ENCODE results near the gene BET1L.
"Not testable (repeated sequence)": the region's sequence is repeated elsewhere in the genome, so short reads cannot be mapped to it uniquely, and the experiment has no call there.

Gene BET1L, protein sequence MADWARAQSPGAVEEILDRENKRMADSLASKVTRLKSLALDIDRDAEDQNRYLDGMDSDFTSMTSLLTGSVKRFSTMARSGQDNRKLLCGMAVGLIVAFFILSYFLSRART

GRCh38 chr11:207208-207862 is at the start of gene BET1L, which contains the start of gene RIC8A:
BET1L (minus strand) TSS chr11:207399; CDS start chr11:207321, 78 bp downstream.
RIC8A (plus strand) TSS chr11:207708; CDS start chr11:208855, 1,147 bp downstream.
- DNase-seq, result peak; percentile 99

- DNase-seq, result no peak
These were observed 48.6 kb upstream of the BET1L start for GRCh38 chr11:255816-256215.

GRCh38 chr11:255176-255575 is 48.0 kb upstream of the BET1L start:
- DNase-seq, result no peak

GRCh38 chr11:253886-254270 is 46.7 kb upstream of the BET1L start:
- DNase-seq, result no peak

DNA sequence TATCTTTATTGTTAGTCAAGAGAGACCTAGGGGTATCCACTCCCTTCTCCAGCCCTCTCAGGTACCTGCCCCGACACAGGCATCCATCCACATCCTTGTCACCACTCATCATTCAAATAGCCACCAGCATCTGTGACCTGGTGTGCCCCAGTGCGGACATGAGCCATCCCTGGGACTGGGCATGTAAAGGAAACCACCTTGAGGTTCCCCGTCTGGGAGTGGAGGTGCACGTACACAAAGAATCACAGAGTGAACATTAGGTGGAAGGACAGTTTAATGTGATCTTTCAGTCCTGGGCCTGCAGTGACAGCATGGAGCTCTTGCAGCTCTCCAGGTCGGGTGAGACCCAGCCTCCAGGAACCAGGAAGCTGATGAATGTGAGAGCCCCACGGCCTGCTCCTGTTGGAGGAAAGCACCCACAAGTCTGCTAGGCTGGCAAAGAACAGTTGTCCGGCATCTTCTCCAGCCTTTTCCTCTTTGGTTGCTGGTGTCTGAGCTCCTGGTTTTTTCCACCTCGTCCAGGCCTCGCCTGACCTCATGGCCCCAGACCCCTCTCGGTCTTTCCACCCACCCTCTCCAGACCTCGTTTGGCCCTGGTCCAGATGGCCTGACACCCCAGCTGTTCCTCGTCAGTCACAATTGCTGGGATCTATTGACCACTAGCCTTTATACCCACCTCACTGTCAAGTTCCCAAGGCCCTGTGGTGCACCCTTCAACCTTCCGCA is 46.1 kb upstream of the BET1L start:
- DNase-seq, result no peak

GRCh38 chr11:252666-253065 is 45.5 kb upstream of the BET1L start:
- no peak for DNase-seq

DNA sequence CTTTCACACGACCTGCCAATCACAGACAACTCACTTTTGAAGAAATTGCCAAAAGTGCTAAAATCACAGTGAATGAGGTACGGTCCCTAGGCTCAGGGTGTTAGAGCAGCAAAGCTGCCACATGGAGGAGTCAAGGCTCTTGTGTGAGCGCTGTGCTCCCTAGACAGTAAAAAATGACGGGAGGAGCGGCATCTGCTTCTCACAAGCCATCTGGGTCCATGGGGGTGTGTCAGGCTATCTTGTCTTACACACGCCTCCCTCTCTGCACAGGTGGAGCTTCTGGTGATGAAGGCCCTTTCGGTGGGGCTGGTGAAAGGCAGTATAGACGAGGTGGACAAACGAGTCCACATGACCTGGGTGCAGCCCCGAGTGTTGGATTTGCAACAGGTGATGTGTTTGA is 44.4 kb upstream of the BET1L start:
- peak; percentile 10 for DNase-seq

DNA sequence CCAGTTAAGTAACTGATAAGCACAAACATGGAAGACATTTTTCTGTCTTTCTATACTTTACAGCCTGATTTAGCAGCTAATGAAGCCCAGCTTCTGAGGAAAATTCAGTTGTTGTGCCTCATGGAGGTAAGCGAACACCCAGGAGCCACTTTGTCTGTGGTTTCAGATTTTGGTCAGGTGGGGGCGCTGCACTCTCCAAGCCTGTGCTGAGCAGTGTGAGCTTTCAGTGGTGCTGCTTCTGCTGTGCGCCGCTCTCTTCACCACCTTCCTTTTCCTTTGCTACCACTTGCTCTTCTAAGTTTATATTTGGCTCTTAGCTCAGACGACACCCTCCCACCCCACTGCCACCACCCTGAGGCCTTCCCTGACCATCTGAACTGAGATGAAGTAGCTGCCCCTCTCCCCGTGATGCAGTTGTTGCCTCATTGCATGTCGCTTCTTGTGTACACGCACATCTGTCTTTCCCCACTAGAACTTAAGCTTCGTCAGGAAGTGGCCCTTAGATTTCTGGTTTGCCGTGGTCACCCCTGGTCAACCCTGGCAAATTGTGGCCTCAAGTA is 43.6 kb upstream of the BET1L start:
- DNase-seq, result peak; percentile 64

GRCh38 chr11:250274-250673 is 43.1 kb upstream of the BET1L start:
- no peak for DNase-seq

- no peak for DNase-seq
These were observed 41.9 kb upstream of the BET1L start for GRCh38 chr11:249062-249461.

DNA sequence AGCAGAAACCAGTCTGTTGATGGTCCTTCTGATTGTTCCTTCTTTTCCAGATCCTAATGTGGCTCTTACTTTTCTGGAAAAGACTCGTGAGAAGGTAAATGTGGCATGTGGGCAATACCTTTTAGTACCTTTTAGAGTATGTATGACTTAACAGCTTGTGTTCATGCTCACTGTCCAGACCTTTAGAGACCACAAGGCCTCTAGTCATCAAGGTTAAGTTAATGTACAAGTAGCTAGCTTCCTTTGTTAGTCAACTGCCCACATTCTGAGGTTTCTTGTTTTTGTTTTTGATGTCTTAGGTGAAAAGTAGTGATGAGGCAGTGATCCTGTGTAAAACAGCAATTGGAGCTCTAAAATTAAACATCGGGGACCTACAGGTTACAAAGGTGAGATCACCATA is 37.2 kb upstream of the BET1L start:
- no peak for DNase-seq

GRCh38 chr11:241634-242033 is 34.4 kb upstream of the BET1L start:
- DNase-seq, result no peak

DNA sequence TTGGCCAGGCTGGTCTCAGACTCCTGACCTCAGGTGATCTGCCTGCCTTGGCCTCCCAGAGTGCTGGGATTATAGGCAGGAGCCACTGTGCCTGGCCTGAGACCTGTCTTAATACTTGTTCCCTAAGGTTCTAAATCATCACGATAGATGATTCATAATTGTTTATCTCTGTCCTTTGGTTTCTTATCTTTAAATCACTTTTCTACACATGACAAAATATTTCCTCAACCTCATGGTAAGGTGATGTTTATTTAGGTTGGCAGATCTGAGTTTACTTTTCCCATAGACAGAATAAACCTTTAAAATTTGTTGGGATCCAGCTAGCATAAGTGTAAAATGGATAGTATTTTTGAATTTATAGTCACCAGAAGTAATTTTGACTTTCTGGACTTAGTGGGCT is 33.1 kb upstream of the BET1L start:
- no peak for DNase-seq

DNA sequence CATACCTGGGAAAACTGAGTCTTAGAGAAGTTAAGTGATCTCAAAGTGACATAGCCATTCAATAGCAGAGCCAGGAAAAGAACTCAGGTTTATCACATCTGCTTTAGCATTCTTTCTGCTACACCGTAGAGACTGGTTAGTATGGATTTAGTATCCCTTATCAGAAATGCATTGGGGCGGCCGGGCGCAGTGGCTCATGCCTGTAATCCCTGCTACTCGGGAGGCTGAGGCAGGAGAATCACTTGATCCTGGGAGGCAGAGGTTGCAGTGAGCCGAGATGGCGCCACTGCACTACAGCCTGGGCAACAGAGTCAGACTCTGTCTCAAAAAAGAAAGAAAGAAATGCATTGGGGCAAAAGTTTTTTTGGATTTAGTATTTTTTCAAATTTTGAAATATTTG is 31.1 kb upstream of the BET1L start:
- not testable (repeated sequence) for DNase-seq

DNA sequence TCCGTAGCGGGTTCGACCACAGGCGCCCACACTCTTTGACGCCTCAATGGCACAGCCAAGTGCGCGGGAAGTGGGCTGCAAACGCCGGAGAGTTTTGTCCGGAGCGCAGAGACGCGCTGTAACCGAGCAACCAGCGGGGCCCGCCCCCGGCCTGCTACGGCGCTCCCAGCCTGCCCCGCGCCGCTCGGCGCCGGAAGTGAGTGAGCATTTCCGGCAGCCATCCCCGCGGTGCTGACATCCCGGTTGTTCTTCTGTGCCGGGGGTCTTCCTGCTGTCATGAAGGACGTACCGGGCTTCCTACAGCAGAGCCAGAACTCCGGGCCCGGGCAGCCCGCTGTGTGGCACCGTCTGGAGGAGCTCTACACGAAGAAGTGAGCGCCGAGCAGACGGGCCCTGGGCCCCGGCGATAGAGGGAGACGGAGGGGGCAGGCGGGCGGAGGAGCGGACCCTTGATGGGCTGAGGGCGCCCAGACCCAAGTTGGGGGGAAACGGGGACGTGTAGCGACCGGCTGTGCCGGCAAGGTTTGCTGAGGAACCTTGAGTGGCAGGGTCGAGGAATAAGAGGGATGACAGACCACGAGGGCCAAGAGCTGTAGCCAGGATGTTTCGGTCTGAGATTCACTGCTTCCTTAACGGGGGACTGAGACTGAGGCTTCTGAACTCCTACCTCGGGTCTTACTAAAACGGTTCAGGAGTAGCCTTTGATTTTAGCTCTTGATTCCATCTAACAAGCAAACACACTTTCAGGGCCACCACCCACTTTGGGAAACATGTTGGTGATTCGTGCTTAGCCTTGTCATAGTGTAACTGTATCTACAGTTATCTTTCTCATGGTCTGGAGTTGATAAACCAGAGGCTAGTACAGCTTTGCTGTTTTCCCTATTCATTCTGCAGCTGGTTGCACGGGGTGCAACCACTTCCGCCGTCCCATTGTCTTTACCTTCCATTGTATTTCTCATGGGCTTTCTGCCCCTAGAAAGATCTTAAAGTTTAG is 29.9 kb upstream of the BET1L start, which contains the start of gene PSMD13:
Gene PSMD13 (plus strand): TSS at position 203 of the 994 bp plus-strand sequence. CDS start 74 bp downstream, at position 277.
- peak; percentile 84 for DNase-seq

GRCh38 chr11:235997-236773 is 29.0 kb upstream of the BET1L start, which contains the start of gene SIRT3:
SIRT3 (minus strand) TSS chr11:236342; CDS start chr11:236328, 14 bp downstream.
- DNase-seq, result peak; percentile 89

- DNase-seq, result peak; percentile 55
These were observed 28.4 kb upstream of the BET1L start for GRCh38 chr11:235609-235996.

DNA sequence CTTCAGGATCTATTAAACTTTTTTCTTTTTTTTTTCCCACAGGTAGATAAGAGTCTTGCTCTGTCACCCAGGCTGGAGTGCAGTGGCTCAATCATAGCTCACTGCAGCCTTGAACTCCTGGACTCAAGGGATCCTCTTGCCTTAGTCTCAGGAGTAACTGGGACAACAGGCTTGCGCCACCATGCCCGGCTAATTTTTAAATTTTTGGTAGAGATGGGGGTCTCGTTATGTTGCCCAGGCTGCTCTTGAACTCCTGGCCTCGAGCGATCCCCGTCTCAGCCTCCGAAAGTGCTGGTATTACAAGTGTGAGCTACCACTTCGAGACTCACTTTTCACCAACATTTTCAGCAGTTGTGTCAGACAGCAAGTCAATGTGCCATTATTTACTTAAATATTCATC is 28.0 kb upstream of the BET1L start:
- no peak for DNase-seq

DNA sequence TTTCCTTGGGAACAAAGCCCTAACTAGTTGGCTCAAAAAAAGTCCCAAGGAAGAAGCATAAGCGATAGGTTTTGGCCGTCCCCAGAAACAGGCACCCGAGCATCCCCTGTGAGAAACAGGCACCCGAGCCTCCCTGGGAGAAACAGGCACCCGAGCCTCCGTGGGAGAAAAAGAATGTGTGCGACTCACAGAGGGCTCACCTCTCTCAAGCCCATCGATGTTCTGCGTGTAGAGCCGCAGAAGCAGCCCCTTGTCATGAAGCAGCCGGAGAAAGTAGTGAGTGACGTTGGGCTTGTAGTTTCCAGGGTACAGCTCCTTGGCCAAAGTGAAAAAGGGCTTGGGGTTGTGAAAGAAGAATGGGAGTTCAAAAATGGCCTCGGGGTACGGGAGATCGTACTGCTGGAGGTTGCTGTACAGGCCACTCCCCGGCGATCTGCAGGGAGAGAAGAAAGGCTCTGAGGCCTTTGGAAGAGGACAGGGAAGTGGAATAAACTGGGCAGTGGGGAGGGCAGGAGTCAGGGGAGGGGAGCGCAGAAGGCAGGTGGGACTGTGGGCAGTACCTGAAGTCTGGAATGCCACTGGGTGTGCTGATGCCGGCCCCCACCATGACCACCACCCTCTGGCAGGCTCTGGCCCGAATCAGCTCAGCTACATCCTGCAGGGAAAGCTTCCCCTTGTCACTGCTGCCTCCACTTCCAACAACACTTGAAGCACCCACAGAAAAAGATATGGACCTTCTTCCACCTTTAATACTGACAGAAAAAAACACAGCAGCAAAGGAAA is 25.8 kb upstream of the BET1L start:
- DNase-seq, result no peak

DNA sequence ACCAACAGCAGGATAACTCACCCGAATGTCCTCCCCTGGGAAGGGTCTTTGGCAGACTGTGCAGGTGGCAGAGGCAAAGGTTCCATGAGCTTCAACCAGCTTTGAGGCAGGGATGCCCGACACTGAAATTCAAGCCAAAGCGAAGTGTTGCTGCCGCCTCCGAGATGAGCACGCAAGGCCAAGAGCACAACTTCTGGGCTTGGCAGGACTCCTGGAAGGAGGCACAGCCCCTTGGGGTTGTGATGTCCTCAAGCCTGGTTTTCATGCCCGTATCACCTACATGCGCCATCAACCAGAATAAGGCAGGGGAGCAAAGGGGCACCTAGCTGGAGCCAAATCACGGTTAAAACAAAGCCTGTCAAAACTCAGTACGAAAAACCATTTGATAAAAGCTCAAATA is 23.2 kb upstream of the BET1L start:
- no peak for DNase-seq
